ENCODE data around the gene ARF1.

The ARF1 gene

DNA sequence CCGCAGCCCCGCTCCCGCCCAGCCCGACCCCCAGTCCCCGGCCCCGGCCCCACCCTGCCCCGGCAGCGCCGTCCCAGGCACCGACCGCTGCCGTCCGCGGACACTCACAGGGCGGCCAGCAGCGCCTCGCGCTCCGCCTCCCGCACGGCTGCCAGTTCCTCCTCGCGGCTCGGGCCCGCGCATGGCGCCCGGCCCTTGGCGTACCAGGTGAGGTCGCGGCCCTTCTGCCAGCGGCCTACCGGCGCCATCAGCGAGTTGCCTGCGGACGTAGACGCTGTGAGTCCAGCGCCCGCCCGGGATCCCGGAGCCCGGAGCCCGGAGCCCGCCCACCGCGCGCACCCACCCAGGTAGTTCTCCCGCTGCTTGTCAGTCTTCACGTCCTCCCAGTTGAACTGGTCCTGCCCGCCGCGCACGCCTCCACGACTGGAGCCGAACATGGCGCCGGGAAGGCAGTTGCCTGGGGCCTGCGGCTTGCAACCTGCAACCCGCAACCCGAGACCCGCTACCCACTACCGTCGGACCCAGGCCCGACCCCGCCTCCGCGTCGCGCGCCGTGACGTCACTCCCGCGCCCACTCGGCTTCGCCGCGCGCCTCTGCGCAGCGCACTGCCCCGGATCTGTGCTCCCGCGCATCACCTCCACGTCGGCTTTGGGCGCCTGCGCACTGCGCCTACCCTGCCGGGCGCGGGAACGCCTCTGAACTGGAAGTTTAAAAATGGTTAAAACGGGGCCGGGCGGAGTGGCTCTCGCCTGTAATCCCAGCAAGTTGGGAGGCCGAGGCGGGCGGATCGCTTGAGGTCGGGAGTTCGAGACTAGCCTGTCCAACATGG lies 20.5 kb downstream of the ARF1 start, which contains the start of gene C1orf35:
Gene C1orf35 (minus strand): TSS at position 535 of the 830 bp plus-strand sequence. CDS start 98 bp downstream, at position 437.
- TF ChIP-seq ZBTB7A (IDR thresholded peaks at IDR 0.05; ENCODE audit: low read depth) (peak; percentile 80; the same call in 1 of the 2 replicates), CEBPB (IDR thresholded peaks at IDR 0.05) (no peak), TAF1 (IDR thresholded peaks at IDR 0.05; ENCODE audit: low read depth) (peak; percentile 73), FOXM1 (IDR thresholded peaks at IDR 0.05; ENCODE audit: borderline replicate concordance, low read depth) (no peak), TCF12 (IDR thresholded peaks at IDR 0.05; ENCODE audit: low read depth) (0 out of 2 replicates have a peak, but pooled peaks have one; percentile 15), EP300 (IDR thresholded peaks at IDR 0.05; ENCODE audit: borderline replicate concordance) (peak; percentile 8; the same call in 1 of the 2 replicates), CREB1 (IDR thresholded peaks at IDR 0.05; ENCODE audit: low read depth) (peak; percentile 91), TEAD4 (IDR thresholded peaks at IDR 0.05) (no peak), EGR1 (IDR thresholded peaks at IDR 0.05) (peak; percentile 72), YY1 (IDR thresholded peaks at IDR 0.05; ENCODE audit: low read depth) (peak; percentile 83)
- TF ChIP-seq, protein P1, sequence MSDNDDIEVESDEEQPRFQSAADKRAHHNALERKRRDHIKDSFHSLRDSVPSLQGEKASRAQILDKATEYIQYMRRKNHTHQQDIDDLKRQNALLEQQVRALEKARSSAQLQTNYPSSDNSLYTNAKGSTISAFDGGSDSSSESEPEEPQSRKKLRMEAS (IDR thresholded peaks at IDR 0.05) = peak; percentile 95
- TF ChIP-seq, protein P2, sequence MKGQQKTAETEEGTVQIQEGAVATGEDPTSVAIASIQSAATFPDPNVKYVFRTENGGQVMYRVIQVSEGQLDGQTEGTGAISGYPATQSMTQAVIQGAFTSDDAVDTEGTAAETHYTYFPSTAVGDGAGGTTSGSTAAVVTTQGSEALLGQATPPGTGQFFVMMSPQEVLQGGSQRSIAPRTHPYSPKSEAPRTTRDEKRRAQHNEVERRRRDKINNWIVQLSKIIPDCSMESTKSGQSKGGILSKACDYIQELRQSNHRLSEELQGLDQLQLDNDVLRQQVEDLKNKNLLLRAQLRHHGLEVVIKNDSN (IDR thresholded peaks at IDR 0.05) = no peak

DNA sequence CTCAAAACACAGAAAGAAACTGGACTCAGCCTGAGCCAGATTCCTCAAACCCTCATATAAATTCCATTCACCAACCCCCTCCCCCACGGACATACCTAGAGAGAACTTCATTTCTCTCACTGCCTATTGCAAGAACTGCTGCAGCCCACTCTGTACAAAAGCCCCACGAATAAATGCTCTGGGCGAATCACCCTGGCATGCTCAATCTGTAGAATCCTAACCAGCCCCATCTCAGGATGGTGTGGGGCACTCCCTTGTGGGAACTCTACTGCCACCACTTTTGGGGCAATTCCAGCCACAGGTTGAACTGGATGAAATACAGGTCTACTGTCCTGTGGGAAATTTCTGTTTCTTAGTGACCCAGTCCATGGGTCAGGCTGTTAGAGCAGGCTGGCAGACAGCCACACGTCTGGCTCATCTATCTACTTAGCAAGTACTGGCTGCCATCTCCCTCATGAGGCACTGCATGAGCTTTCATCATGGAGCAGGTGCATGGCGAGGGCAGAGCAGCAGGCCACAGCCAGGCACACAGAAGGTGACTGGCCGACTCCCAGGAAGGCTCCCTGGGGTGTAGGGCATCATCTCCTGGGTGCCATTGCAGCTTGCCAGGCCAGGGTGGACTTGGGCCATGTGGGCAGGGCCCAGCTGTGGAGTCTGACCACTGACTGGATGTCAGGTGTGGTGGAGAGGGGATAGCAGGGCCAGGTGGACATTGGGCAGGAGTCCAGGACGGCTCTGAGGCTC lies 22.2 kb downstream of the ARF1 start:
- TF ChIP-seq ZBTB7A (IDR thresholded peaks at IDR 0.05; ENCODE audit: low read depth) = no peak
- no peak for TF ChIP-seq RAD21 (IDR thresholded peaks at IDR 0.05; ENCODE audit: low read depth)
- no peak for TF ChIP-seq EGR1 (IDR thresholded peaks at IDR 0.05)
- no peak for TF ChIP-seq REST (IDR thresholded peaks at IDR 0.05; ENCODE audit: low read depth)
- TF ChIP-seq TAF1 (IDR thresholded peaks at IDR 0.05; ENCODE audit: low read depth) = no peak
- no peak for TF ChIP-seq EP300 (IDR thresholded peaks at IDR 0.05; ENCODE audit: borderline replicate concordance)
- TF ChIP-seq NFIC (IDR thresholded peaks at IDR 0.05) = no peak
- TF ChIP-seq FOXM1 (IDR thresholded peaks at IDR 0.05; ENCODE audit: borderline replicate concordance, low read depth) = no peak
- TF ChIP-seq, protein P2 (IDR thresholded peaks at IDR 0.05) = no peak
- no peak for TF ChIP-seq CEBPB (IDR thresholded peaks at IDR 0.05)
- TF ChIP-seq, protein P1 (IDR thresholded peaks at IDR 0.05) = no peak
- no peak for TF ChIP-seq TEAD4 (IDR thresholded peaks at IDR 0.05)
- no peak for TF ChIP-seq YY1 (IDR thresholded peaks at IDR 0.05; ENCODE audit: low read depth)
- TF ChIP-seq CREB1 (IDR thresholded peaks at IDR 0.05; ENCODE audit: low read depth) = no peak
- no peak for TF ChIP-seq TCF12 (IDR thresholded peaks at IDR 0.05; ENCODE audit: low read depth)

- no peak for TF ChIP-seq YY1 (IDR thresholded peaks at IDR 0.05; ENCODE audit: low read depth)
- TF ChIP-seq ZBTB7A (IDR thresholded peaks at IDR 0.05; ENCODE audit: low read depth) = no peak
- no peak for TF ChIP-seq CREB1 (IDR thresholded peaks at IDR 0.05; ENCODE audit: low read depth)
- TF ChIP-seq TEAD4 (IDR thresholded peaks at IDR 0.05) = no peak
- TF ChIP-seq EP300 (IDR thresholded peaks at IDR 0.05; ENCODE audit: borderline replicate concordance) = no peak
- no peak for TF ChIP-seq EGR1 (IDR thresholded peaks at IDR 0.05)
- no peak for TF ChIP-seq NFIC (IDR thresholded peaks at IDR 0.05)
- TF ChIP-seq RAD21 (IDR thresholded peaks at IDR 0.05; ENCODE audit: low read depth) = no peak
- no peak for TF ChIP-seq TCF12 (IDR thresholded peaks at IDR 0.05; ENCODE audit: low read depth)
- no peak for TF ChIP-seq CEBPB (IDR thresholded peaks at IDR 0.05)
- TF ChIP-seq FOXM1 (IDR thresholded peaks at IDR 0.05; ENCODE audit: borderline replicate concordance, low read depth) = no peak
- TF ChIP-seq, protein P1 (IDR thresholded peaks at IDR 0.05) = no peak
- TF ChIP-seq TAF1 (IDR thresholded peaks at IDR 0.05; ENCODE audit: low read depth) = no peak
- TF ChIP-seq, protein P2 (IDR thresholded peaks at IDR 0.05) = no peak
- no peak for TF ChIP-seq REST (IDR thresholded peaks at IDR 0.05; ENCODE audit: low read depth)
Observed at GRCh38 chr1:228105270-228105995, 22.9 kb downstream of the ARF1 start.

All from Ishikawa (cell line).